GM23248 (cell line): ENCODE data around the gene KCTD19. TPM values are rescaled to one million over a fixed set of nuclear protein-coding genes. Genes with fewer than 3 reads are reported as not detected.
A peak's percentile ranks its signal among the peaks of the same experiment; 100 is the strongest.

Source experiments
- DNase-seq: peaks from one replicate; pipeline ENCODE4 v3.0.0-alpha.2; 2015
- H2AFZ ChIP-seq: fragments of 200-600 bp; sonication (generic); 2 replicates; pipeline ENCODE4 v1.6.1; 2016; ENCODE audit warnings: antibody characterized with exemption
- H3F3A ChIP-seq: fragments of 200-600 bp; sonication (generic); 2 replicates; pipeline ENCODE4 v1.6.1; 2016; ENCODE audit warnings: mild to moderate bottlenecking, antibody characterized with exemption, mixed run types; ENCODE audit not compliant: insufficient read depth
- H3K27ac ChIP-seq: fragments of 200-600 bp; sonication (generic); 2 replicates; pipeline ENCODE4 v1.5.1; 2016; ENCODE audit warnings: mild to moderate bottlenecking
- H3K27me3 ChIP-seq: fragments of 200-600 bp; sonication (generic); replicated peaks from 2 replicates; pipeline ENCODE4 v1.6.1; 2016; ENCODE audit warnings: mild to moderate bottlenecking; ENCODE audit not compliant: insufficient read depth
- H3K36me3 ChIP-seq: fragments of 200-600 bp; sonication (generic); 2 replicates; pipeline ENCODE4 v1.6.1; 2016; ENCODE audit warnings: low read depth, mild to moderate bottlenecking
- H3K4me1 ChIP-seq: fragments of 200-600 bp; sonication (generic); 2 replicates; pipeline ENCODE4 v1.6.1; 2016; ENCODE audit warnings: mild to moderate bottlenecking; ENCODE audit not compliant: insufficient read depth
- H3K4me2 ChIP-seq: fragments of 200-600 bp; sonication (generic); one replicate; pipeline ENCODE4 v1.6.1; 2016; ENCODE audit warnings: mild to moderate bottlenecking; ENCODE audit not compliant: unreplicated experiment
- H3K4me3 ChIP-seq: fragments of 200-600 bp; sonication (generic); 2 replicates; pipeline ENCODE4 v1.5.1; 2016; ENCODE audit warnings: mild to moderate bottlenecking
- H3K79me2 ChIP-seq: fragments of 200-600 bp; sonication (generic); 2 replicates; pipeline ENCODE4 v1.6.1; 2016; ENCODE audit warnings: mild to moderate bottlenecking; ENCODE audit not compliant: insufficient read depth
- H3K9ac ChIP-seq: fragments of 200-600 bp; sonication (generic); 2 replicates; pipeline ENCODE4 v1.6.1; 2016; ENCODE audit warnings: mild to moderate bottlenecking
- H3K9me2 ChIP-seq: fragments of 200-600 bp; sonication (generic); 2 replicates; pipeline ENCODE4 v1.6.1; 2016; ENCODE audit warnings: mixed run types, mild to moderate bottlenecking, moderate library complexity; ENCODE audit not compliant: insufficient read depth
- H3K9me3 ChIP-seq: fragments of 200-600 bp; sonication (generic); one replicate; pipeline ENCODE4 v1.6.1; 2017; ENCODE audit warnings: low read depth
- H4K20me1 ChIP-seq: fragments of 200-600 bp; sonication (generic); 2 replicates; pipeline ENCODE4 v1.6.0; 2016; ENCODE audit not compliant: insufficient read depth
- EZH2 ChIP-seq: fragments of 200-600 bp; sonication (generic); IDR thresholded peaks from 2 replicates; pipeline ENCODE4 v1.6.1; 2018; ENCODE audit warnings: antibody characterized with exemption, mild to moderate bottlenecking; ENCODE audit not compliant: insufficient read depth, poor library complexity, severe bottlenecking
- EZH2phosphoT487 ChIP-seq: fragments of 200-600 bp; sonication (generic); IDR thresholded peaks from 2 replicates; pipeline ENCODE4 v1.6.1; 2018; ENCODE audit warnings: antibody characterized with exemption, moderate library complexity, mild to moderate bottlenecking, low read depth; ENCODE audit not compliant: insufficient read depth
- WGBS, 2 experiments: methylation state at CpG; one replicate each; pipeline ENCODE4 v1.1.6; 2015 to 2017; ENCODE audit warnings: low lambda C conversion rate in 2 of 2, low coverage in 1 of 2; ENCODE audit errors: missing lambda C conversion rate in 2 of 2; 5-methylcytosine and 5-hydroxymethylcytosine counted together
- in situ Hi-C: fragments of 300-500 bp; cut with MboI; formaldehyde crosslinking; loops from 2 replicates; pipeline ENCODE4 v1.15.0; 2020
- polyA plus RNA-seq: library from polyadenylated mRNA; unstranded; fragments of >200 nt; fragmentation: Nextera tagmentation; extraction: Ambion mirVana; gene quantifications from 2 replicates; pipeline ENCODE4 v1.2.1, GENCODE V29; 2016
- total RNA-seq: library from RNA; depleted of rRNA; stranded (reverse); fragments of >200 nt; shearing (Covaris generic); gene quantifications from 2 replicates; pipeline ENCODE4 v1.2.3, GENCODE V29; 2014

The KCTD19 gene
- total and polyA plus RNA-seq, 2 experiments from 2014 or later: not detected

DNA sequence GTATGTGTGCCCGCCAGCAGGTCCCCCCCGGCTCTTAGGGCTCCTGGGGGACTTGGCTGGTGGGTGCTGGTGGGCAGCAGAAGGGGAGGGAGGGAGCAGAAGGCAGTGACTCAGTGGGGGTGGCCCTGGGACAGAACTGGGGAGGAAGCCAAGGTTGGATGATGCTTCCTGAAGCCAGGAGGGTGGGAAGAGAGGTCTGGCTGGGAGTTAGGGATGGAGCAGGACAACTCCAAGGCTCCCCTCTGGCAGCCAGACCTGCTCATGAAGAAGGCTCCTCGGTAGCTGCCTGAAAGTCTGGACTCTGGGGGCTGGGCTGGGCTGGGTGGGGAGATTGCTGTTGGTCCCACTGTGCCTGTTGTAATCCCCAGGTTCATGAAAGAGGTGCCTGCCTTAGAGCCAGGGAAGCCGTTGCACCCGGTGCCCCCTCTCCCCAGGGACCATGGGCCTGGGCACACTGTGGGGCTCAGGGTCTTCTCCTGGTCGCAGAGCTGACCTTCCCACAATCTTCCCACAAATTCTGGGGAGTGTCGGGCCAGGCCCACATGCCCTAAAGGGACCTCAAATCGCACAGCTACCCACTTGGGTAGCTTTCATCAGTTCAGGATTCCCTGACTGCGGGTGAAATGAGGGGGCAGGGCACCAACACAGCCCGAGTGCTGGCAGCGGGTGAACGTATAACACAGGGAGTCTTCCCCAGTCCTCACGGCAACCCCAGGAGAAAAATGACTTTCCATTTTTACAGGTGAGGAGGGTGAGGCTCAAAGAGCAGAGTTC lies 48.4 kb downstream of the KCTD19 start:
- no peaks in the 10 kb centered on the region for H3K27me3 ChIP-seq
- H3K4me2 ChIP-seq: peak overlapping the region; percentile 93
- 0 out of 2 replicates have a peak, but pooled peaks cover 8% of the 10 kb centered on the region for H3K79me2 ChIP-seq
- H3K9ac ChIP-seq: peak overlapping the region; percentile 87
- peaks cover 22% of the 10 kb centered on the region for H3K4me1 ChIP-seq
- H3K36me3 ChIP-seq: no peaks in the 10 kb centered on the region; the same call in 1 of the 2 replicates
- TF ChIP-seq EZH2 (no peak), EZH2phosphoT487 (no peak)
- H3K4me3 ChIP-seq: peak overlapping the region; percentile 78
- DNase-seq: peak; percentile 93
- no peaks in the 10 kb centered on the region for H3K9me2 ChIP-seq
- peak overlapping the region; percentile 98 for H3K27ac ChIP-seq
- H2AFZ ChIP-seq: peak overlapping the region; percentile 68
- peaks cover 20% of the 10 kb centered on the region for H3F3A ChIP-seq
- no peaks in the 10 kb centered on the region for H3K9me3 ChIP-seq
- in situ Hi-C loops: no loop called here
- no peaks in the 10 kb centered on the region for H4K20me1 ChIP-seq
- 10 to 17% methylated on average over 12 to 13 of the region's 13 CpGs for WGBS, 2 experiments

DNA sequence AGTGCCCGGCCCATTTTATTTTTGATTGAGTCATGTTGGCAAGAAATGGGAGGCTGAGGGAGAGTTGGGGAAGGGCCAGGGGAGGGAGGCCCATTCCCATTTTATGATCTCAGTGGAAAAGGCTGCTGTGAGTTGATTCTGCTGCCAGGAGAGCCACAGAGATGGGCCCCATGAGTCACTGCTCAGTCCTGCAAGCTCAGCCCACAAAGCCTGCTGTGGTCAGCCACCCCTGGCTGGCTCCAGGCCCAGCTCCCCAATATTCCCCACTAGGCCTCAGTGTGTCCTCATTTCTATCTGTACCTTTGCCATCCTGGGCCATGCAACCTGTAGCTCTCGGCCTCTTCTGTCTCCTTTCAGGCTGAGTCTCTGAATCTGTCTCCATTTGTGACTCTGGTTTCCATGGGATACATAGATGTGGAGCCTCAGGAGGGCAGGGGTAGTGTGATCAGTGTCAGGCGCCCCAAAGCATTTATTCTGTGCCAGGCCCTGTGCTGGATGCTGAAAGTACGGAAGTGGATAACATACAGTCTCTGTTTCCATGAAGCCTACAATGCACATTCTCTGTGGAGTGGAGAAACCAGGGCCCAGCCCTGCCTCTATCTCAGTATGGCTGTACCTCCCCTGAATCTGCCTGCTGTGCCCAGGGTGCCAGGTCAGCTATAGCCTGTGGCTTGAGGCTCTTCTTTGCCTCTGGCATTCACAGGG lies 49.1 kb downstream of the KCTD19 start:
- H3K27ac ChIP-seq: peak overlapping the region; percentile 98
- DNase-seq: peak; percentile 100
- TF ChIP-seq EZH2 (no peak), EZH2phosphoT487 (no peak)
- peaks cover 20% of the 10 kb centered on the region for H3F3A ChIP-seq
- no peaks in the 10 kb centered on the region for H3K9me3 ChIP-seq
- peak overlapping the region; percentile 93 for H3K4me2 ChIP-seq
- WGBS, 2 experiments: 11 to 21% methylated on average over 4 of the region's 4 CpGs
- in situ Hi-C loops: no loop called here
- H3K4me3 ChIP-seq: peak overlapping the region; percentile 57
- peaks cover 22% of the 10 kb centered on the region for H3K4me1 ChIP-seq
- H2AFZ ChIP-seq: no peak overlapping the region
- peak overlapping the region; percentile 87 for H3K9ac ChIP-seq
- no peaks in the 10 kb centered on the region for H3K9me2 ChIP-seq
- 0 out of 2 replicates have a peak, but pooled peaks cover 8% of the 10 kb centered on the region for H3K79me2 ChIP-seq
- no peaks in the 10 kb centered on the region for H4K20me1 ChIP-seq
- H3K36me3 ChIP-seq: no peaks in the 10 kb centered on the region; the same call in 1 of the 2 replicates
- no peaks in the 10 kb centered on the region for H3K27me3 ChIP-seq

- H3K9ac ChIP-seq: no peak overlapping the region
- H3K4me3 ChIP-seq: no peak overlapping the region
- H3F3A ChIP-seq: peaks cover 22% of the 10 kb centered on the region
- no peaks in the 10 kb centered on the region for H3K27me3 ChIP-seq
- peaks cover 23% of the 10 kb centered on the region for H3K4me1 ChIP-seq
- no peak for DNase-seq
- no peak overlapping the region for H3K27ac ChIP-seq
- no peaks in the 10 kb centered on the region for H3K9me3 ChIP-seq
- H3K79me2 ChIP-seq: 0 out of 2 replicates have a peak, but pooled peaks cover 8% of the 10 kb centered on the region
- H3K9me2 ChIP-seq: no peaks in the 10 kb centered on the region
- in situ Hi-C loops: no loop called here
- no peak for TF ChIP-seq EZH2
- TF ChIP-seq EZH2phosphoT487: no peak
- H2AFZ ChIP-seq: no peak overlapping the region
- no peak overlapping the region for H3K4me2 ChIP-seq
- WGBS, 2 experiments: 97 to 98% methylated on average over 2 of the region's 2 CpGs
- no peaks in the 10 kb centered on the region for H4K20me1 ChIP-seq
- H3K36me3 ChIP-seq: no peaks in the 10 kb centered on the region; the same call in 1 of the 2 replicates
Observed at GRCh38 chr16:67275321-67275720, 51.2 kb downstream of the KCTD19 start.

DNA sequence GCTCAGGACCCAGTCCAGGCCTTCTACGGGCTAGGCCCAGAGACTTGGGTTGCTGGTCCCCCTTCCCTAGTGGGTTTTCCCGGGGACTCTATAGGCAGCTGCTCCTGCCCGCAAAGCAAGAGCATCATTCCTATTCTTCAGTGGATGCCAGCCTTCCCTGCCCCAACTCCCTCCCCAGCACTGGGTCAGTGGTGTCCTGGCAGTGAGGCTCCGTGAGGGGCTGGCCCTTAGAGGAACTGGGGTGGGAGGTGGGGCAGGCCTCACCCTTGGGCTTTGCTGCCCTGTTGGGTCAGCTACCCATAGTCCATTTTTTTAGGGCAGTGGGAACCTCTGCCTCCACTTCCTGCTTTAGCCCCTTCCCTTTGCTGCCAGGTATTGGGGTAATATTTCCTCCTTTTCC lies 55.1 kb downstream of the KCTD19 start:
- H3K4me3 ChIP-seq: no peak overlapping the region
- peaks cover 18% of the 10 kb centered on the region for H3F3A ChIP-seq
- H3K36me3 ChIP-seq: no peaks in the 10 kb centered on the region; the same call in 1 of the 2 replicates
- no peak overlapping the region for H3K27ac ChIP-seq
- no peaks in the 10 kb centered on the region for H4K20me1 ChIP-seq
- no peak for DNase-seq
- no peak overlapping the region for H3K4me2 ChIP-seq
- H3K9me2 ChIP-seq: no peaks in the 10 kb centered on the region
- H3K4me1 ChIP-seq: peaks cover 26% of the 10 kb centered on the region
- H2AFZ ChIP-seq: no peak overlapping the region
- in situ Hi-C loops: no loop called here
- whole genome bisulfite sequencing, 2 experiments: 85 to 92% methylated on average over 4 of the region's 4 CpGs
- H3K79me2 ChIP-seq: 0 out of 2 replicates have a peak, but pooled peaks cover 8% of the 10 kb centered on the region
- H3K27me3 ChIP-seq: no peaks in the 10 kb centered on the region
- TF ChIP-seq EZH2 (no peak), EZH2phosphoT487 (no peak)
- no peak overlapping the region for H3K9ac ChIP-seq
- H3K9me3 ChIP-seq: no peaks in the 10 kb centered on the region
